IPS-11a (cell line): ENCODE results near the gene IFRD2.
"Not testable (repeated sequence)": the region's sequence is repeated elsewhere in the genome, so short reads cannot be mapped to it uniquely, and the experiment has no call there.

Source experiments
- H3K4me3 ChIP-seq: one replicate; pipeline ENCODE4 v1.5.1; 2013; ENCODE audit warnings: low read depth, low read length, control low read depth

The IFRD2 gene

DNA sequence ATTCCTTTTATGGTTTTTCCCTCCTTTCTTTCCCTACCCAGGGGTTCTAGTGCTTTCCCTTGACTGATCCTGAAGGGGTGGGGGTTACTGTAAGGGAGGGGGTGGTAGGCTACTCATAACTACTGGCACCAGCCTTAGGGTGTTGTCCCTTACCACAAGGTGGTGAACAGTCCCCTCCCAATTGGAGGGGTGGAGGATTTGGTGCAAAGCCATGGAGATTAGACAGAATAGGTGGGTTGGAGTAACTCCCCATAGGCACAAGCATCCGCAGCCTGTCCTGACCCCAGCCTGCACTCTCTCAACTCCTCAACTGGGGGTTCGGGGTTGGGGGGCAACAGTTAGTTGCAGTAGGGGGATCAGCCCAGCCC is 32.9 kb upstream of the IFRD2 start:
- no peak overlapping the region for H3K4me3 ChIP-seq

DNA sequence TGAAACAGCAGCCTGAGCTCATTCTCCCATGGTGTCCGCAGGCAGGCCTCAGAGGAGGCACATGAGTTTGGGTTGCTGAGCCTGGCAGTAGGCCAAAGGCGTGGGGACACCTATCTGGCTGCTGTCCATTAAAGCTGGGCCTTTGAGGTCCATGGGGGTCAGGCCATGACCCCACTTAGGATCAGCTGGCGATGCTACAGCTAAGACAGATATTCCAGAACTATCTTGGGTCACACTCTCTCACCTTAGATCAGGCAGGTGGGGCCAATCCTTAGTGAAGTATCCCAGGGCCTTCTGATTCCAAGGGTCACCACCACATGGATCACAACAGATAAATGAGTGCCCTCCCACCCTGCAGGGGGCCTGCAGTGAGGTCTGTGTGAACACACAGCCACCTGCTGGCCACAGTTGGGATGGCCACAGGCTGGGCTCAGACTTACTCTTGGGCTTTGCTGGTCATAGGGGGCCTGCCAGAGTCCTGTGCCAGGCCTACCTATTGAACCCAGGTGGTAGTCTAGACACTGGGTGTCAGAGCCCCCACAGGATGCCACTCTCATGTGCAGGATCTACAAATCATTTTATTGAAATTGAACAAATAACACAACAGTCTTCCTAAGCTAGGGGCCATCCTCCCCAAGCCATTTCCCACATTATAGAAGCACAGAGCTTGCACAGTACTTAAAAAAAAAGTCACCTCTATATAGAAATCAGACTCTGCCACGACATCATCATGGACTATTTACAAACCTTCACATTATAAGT is 32.3 kb upstream of the IFRD2 start:
- no peak overlapping the region for H3K4me3 ChIP-seq

- no peak overlapping the region for H3K4me3 ChIP-seq
Measured at GRCh38 chr3:50323614-50324199, 31.5 kb upstream of the IFRD2 start.

DNA sequence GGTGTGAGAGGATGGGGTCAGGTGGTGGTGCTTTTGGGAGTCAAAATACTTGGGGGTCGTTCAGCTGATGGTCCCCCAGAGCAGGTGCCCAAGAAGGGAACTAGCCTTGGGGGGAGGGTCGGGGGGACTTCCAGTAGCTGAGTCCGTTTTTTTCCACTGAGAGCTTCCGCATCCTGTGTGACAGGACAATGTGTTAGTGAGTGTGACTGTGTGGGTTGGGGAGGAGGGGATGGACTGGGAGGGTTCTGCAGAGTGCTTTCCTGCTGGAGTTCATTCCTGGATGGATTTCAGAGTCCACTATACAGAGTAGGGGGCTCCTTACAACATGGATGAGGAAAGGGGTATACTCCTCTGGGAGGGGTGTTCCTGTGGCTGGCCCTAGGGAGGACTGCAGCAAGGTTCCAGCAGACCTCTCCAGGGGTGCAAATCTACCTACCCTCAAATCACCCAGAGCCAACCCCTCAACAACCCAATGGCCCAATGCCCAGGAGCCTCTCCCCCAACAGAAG is 30.9 kb upstream of the IFRD2 start:
- no peak overlapping the region for H3K4me3 ChIP-seq

DNA sequence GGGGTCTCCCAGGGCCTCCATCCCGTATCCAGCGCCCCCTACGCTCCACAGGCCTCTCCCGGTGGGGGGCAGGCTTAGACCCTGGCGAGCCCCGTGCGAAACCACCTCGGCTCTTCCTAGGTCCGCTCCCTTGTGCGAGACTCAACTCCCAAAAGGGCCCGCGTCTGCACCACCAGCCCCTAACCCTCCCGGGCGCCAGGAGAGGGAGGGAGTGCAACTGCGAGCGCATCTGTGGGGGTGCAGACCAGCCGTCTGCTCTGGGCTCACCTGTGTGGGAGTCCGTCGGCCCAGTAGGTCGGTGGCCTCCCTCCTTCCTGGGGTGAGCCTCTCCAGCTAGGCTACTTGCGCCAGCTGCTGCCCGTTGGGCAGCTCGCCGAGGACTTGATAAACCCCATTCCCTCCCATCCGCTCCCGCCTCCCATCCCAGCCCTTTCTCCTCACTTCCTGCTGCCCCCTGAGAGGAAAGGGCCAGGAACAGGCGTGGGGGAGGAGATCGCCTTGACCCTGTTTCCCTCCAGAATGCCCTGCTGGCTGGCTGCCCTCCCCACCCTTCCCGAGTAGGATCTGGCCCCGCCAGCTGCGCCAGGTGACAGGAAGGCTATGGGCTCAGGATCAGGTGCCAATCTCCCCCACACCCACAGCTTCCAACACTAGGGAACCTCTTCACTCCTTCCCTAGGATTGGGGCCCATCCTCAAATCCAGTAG is 30.3 kb upstream of the IFRD2 start, which contains the start of gene HYAL2:
TSS of gene HYAL2 (minus strand) at position 360 of the 706 bp plus-strand sequence. CDS start 2,256 bp downstream, outside the sequence.
- H3K4me3 ChIP-seq = peak within 1 kb of the TSS; percentile 82

- peak overlapping the region; percentile 82 for H3K4me3 ChIP-seq
Measured at GRCh38 chr3:50322115-50322385, 29.8 kb upstream of the IFRD2 start.

GRCh38 chr3:50321336-50322114 is 29.3 kb upstream of the IFRD2 start:
- H3K4me3 ChIP-seq = peak overlapping the region; percentile 82

DNA sequence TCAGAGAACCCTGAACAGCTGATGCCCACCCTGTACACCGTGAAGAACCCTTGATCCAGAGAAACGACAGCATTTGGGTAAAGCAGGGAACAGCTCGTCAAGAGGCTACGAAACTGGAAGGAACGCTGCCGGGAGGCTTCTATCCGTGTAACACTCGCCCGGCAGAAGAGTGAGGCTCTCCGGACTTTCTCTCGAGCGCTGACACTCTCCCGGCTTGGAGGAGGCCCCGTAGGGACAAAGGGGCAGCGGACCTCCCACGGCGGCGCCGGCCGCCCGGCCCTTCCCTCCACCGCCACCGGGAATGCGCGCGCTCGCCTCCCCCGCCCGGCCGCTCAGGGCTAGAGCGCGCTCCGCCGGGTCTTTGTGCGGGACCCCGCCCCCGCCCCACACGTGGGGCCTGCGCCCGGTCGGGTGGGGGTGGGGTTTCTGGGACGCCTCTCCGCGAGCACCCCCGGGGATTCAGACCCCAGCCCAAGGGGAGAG is 28.7 kb upstream of the IFRD2 start:
- H3K4me3 ChIP-seq = peak overlapping the region; percentile 82

- H3K4me3 ChIP-seq = peak overlapping the region; percentile 82
Measured at GRCh38 chr3:50319894-50320625, 27.8 kb upstream of the IFRD2 start.

- no peak overlapping the region for H3K4me3 ChIP-seq
Measured at GRCh38 chr3:50319181-50319893, 27.1 kb upstream of the IFRD2 start.

DNA sequence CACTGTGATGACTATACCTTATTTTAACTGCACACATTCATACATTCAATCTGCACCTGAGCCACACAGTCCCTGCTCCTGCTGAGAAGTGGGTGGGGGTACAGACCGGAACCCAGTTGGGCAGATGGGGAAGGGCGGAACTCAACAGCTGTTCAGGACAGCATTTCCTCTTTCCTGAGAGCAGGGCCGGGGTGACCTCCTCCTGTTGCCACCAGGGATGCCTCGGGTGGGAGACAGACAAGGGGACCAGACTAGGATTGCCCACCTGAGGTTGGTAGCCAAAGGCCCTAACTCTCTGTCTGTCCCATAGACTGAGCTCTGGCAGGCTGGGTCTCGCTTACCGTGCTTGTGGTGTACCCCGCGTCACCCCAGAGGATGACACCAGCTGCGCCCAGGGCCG is 26.4 kb upstream of the IFRD2 start:
- H3K4me3 ChIP-seq = no peak overlapping the region

- no peak overlapping the region for H3K4me3 ChIP-seq
Measured at GRCh38 chr3:50318163-50318562, 25.9 kb upstream of the IFRD2 start.

DNA sequence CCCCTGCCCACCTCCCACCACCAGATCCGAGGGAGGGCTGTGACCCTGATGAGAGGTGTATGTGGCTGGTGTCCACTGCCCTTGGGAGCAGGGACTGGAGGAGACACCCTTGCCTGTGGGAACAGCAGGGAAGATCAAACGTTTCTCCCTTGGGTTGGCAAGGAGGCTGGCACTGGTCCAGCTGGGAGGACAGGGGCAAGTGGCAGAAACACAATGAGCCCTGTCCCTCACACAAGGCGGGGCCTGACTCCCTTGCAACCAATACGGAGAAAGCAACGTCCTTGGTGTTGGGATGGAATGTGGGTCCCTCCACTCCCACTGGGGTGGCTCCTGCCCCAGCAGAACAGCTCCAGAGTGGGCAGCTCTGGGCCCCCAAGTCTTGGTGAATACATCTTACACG is 25.1 kb upstream of the IFRD2 start:
- no peak overlapping the region for H3K4me3 ChIP-seq

DNA sequence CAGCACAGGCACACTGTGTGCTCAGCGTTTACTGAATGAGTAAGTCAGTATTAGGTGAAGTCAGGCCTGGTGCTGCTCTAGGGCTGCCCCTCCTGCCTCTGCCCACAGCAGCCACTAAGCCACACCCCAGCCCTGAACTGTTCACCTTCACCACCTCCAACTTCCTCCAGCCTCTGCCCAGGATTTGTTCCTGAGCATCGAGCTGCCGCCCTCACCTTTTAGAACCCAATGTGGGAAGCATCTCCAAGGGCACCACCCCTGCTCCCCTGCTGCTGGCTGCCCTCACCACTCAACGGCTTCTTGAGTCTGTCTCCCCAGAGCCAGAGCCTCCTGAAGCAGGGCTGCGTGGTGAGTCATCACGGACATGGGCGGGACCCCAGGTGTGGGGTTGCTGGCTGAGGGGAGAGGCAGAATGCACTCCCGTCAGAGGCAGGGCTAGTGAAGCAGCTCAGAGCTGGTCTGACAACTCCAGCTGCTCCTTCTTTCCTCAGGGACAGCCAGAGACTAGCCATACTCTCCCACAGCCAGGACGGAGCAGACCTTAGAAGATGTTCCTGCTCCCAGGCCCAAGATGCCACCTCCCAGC is 24.5 kb upstream of the IFRD2 start:
- H3K4me3 ChIP-seq = no peak overlapping the region

- no peak overlapping the region for H3K4me3 ChIP-seq
Measured at GRCh38 chr3:50314816-50315215, 22.6 kb upstream of the IFRD2 start.

DNA sequence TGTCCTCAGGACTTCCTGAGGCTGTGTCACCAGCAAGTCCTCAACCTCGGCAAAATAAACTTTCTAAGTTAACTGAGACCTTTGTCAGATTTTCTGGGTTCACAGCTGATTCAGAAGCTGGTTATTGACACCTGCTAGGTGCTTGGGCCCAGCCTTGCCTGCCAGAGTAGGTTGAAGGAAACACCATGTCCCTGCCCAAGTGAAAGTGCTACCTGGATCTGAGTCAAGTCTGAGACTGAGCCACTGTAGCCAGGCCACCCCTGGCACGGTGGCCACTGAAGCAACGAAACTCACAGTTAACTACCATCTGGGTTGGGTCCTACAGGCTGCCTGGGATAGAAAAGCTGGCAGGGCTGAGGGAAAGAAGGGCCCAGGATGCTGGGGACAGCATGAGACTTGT is 22.1 kb upstream of the IFRD2 start:
- no peak overlapping the region for H3K4me3 ChIP-seq

DNA sequence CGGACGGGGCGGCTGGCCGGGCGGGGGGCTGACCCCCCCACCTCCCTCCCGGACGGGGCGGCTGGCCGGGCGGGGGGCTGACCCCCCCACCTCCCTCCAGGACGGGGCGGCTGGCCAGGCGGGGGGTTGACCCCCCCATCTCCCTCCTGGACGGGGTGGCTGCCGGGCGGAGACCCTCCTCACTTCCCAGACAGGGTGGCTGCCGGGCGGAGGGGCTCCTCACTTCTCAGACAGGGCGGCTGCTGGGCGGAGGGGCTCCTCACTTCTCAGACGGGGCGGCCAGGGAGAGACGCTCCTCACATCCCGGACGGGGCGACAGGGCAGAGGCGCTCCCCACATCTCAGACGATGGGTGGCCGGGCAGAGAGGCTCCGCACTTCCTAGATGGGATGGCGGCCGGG is 19.8 kb upstream of the IFRD2 start:
- not testable (repeated sequence) for H3K4me3 ChIP-seq

DNA sequence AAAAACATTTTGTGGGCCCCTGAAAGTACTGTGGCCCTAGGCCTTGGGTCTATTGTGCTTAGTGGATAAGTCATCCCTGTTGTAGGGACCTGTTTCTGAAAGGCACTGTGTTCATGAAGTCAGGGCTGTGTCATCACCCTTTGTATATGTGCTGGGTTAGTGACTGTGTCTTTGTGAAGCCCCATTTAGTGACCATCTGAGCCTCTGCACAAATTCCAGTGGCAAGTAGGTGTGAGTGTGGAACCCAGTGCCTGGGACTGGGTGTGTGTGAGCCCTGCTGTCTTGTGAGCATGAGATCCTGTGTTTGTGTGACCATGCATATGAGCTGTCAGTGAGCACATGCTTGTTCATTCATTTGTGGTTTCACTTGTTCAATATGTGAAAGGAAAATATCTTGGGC is 12.4 kb upstream of the IFRD2 start:
- H3K4me3 ChIP-seq = no peak overlapping the region

DNA sequence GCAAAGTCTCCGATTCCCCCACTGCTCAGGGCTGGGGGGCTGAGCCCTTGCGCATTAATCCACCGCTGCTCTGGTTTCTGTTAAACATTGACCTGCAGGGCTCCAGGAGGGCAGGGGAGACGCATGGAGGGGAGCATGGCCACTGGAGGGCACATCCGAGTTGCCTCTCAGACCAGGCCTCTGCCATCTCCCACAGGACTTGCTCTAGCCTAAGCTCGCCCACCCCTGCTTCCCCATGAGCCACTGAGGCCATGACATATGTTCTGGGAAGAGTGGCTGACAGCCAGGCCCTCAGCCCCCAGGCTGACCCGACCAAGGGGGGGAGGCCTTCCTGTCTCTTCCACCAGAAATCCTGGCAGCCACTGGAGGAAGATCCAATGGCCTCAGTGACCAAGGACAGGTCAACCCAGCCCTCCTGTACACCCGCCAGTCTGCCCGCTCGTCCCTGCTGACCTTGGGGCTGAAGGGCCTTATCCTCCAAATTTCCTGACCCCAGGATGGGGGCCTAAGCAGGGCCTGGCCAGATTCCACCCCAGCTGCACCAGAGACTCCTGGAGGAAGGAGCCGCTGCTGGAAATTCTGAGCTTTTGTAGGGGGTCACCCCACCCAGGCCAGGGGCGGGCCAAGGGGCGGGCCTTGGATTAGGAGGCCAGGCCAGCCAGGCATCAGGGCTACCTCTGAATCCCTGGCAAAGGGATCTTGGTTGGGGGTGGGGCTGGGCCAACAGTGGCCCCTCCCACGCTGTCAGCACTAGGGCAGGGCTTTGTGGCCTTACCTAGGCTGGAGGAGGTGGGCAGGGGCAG is 11.0 kb upstream of the IFRD2 start, which contains the start of gene HYAL1:
TSS of gene HYAL1 (minus strand) at position 562 of the 803 bp plus-strand sequence. CDS start 618 bp downstream, outside the sequence.
- H3K4me3 ChIP-seq = no peak within 1 kb of the TSS
